ENCODE data around the gene LALBA.
"Not testable (repeated sequence)": the region's sequence is repeated elsewhere in the genome, so short reads cannot be mapped to it uniquely, and the experiment has no call there.

Gene LALBA

DNA sequence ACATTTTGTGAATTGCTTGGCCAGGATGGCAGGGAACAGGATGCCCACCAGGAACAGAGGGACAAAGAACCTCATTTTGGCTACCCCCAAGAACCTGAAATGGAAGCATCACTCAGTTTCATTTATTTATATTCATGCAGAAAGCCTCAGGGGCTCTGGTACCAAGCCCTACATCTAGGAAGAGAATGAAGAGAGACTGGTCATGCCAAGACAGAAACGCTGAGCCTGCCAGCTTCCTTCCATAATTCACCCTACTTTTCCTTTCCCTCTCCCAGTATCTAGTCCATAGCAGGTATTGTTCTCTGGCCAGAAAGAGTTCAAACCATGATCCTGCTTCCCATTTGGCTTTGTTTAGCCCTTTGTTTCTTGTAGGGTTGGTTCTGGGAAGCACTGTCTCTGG is at the start of gene LALBA:
TSS of gene LALBA (minus strand) at position 101 of the 400 bp plus-strand sequence. CDS start at position 75, 26 bp downstream.
- no peak for DNase-seq (ENCODE audit: low read depth in 2 of 2)

DNA sequence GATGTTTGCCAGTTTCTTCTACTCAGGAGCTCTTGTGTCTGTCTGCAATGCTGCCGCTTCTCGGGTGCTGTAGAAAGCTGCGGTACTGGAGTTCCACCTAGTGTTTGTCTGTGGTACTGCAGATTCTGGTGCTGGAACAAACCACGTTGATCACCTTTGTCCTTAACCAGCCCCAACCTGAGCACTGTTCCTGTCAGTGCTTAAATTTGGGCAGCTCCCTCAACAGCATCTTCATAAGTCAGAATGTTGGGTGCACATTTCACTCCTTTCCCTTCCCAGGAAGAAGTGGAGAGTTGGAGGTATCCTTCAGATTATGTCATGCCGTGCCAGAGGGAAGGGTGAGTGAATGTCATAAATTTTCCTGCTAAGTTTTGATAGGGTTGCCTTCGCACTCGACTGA is 48.7 kb upstream of the LALBA start:
- peak; percentile 37 to 50 for DNase-seq (ENCODE audit: low read depth in 2 of 2)

DNA sequence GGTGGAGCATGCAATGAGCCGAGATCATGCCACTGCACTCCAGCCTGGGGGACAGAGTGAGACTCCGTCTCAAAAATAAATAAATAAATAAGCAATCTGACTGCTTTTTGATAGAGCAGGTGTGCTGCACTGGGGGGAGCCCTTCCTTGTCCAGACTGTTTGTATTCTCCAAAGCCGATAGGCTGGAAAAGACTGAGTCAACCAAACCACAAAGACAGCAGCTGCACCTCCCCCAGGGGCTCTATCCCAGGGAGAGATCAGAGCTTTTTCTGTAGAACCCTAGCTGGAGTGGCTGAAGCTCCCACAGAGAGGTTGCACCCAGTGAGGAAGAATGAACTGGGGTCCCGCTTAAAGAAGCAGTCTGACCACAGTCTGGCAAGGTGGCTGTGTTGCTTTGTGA is 45.8 kb upstream of the LALBA start:
- no peak for DNase-seq (ENCODE audit: low read depth in 2 of 2)

DNA sequence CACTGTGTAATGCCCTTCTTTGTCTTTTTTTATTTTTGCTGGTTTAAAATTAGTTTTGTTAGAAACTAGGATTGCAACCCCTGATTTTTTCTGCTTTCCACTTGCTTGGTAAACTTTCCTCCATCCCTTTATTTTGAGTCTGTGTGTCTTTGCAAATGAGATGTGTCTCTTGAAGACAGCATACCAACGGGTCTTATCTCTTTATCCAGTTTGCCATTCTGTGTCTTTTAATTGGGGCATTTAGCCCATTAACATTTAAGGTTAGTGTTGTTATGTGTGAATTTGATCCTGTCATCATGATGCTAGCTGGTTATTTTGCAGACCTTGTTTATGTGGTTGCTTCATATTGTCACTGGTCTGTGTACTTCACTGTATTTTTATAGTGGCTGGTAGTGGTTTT is 43.5 kb upstream of the LALBA start:
- no peak for DNase-seq (ENCODE audit: low read depth in 2 of 2)

DNA sequence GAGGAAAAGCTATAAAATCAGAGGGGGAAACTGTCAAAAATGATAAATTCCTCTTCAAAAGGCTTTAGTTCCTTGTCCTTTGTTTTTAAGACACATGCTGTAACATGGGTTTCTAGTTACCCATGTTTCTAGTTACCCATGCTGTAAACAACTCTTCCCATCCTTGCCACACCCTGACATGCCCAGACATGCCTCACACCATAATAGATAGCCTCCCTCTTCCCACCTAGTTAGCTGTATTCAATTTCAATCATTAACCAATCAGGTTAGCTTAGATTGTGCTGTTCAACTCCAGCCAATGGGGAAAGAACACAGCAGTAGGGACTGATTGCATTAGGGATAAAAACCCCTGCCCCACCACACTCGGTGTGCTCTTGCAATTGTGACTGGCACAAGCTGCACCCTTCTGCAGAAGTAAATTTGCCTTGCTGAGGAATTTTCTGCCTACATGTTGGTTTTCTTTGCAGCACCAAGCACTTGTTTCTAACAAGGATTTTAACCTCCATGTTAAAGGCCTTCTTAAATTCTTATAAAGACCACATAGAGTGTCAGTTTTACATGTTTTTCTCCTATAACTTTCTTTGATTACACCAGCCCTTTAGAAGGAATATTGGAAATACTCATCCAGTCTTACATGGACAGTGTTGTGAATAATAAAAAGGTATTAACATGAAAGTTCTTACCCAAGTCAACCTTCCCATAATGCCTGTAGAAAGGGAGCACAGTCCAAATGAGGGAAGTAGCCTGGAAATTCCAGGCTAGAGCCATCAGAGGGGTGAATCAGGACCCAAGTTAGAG is 32.5 kb upstream of the LALBA start:
- no peak for DNase-seq (ENCODE audit: low read depth in 2 of 2)

DNA sequence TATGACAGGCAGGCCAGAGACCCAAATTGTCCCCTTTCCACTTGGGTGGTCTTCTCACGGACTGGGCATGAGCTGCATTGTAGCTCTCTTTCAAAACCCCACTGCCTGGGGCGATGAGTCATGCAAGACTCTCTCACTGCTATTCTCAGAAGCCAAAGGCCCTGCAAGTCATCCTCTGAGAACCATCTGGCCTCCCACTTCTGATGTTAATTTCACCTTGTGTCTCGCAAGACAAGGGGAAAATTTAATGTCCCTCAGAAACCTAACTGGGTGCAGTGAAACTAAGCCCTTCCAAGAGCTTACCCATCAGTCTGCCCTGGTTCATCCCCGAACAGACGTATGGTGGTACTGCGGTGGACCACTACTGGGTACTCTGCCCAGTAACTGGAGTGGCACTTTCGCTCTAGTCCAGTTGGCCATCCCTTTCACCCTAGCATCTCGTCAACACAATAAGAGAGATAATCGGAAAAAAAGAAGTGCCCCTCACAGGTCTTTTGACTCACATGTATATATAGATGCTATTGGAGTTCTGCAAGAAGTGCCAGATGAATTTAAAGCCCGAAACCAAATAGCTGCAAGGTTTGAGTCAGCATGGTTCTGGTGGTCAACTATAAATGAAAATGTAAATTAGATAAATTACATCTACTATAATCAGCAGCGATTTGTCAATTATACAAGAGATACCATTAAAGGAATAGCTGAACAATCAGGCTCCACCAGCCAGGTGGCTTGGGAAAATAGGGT is 31.3 kb upstream of the LALBA start:
- no peak for DNase-seq (ENCODE audit: low read depth in 2 of 2)

DNA sequence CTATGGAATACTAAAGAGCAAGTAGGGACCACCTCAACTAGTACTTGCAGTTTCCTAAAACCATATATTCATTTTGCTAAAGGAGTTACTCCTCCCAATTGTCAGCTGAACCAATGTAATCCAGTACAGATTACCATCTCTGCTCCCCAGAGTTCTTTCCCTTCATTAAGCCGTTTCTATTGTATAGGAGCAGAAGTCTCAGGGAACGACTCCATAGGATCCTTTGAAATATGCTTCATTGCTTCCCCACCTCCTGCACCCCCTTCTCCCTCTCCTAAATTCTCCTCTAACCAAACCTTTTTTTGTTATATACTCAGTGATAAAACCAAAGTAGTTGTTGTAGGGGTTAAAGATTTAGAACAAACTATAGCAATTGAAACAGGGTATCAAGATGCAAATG is 30.7 kb upstream of the LALBA start:
- no peak for DNase-seq (ENCODE audit: low read depth in 2 of 2)

DNA sequence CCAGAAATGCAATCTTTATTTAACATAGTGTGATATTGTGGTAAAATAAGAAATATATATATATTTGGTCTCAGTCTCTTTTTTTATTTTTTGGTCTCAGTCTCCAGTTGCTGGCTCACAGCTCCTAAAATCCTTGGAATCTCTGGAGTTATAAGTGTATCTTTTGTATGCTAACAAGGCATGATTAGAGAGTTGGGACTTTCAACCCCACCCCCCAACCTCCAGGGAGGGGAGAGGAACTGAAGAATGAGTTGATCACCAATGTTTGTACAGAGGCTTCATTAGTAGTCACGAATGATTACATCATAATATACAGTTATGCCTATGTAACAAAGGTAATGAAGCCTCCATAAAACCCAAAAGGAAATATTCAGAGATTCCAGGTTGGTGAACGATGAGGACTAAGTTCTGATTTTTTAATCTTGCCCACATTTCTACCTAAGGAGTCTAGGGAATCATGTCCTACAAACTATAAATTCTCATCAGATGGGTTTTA is 22.8 kb upstream of the LALBA start:
- no peak for DNase-seq (ENCODE audit: low read depth in 2 of 2)

DNA sequence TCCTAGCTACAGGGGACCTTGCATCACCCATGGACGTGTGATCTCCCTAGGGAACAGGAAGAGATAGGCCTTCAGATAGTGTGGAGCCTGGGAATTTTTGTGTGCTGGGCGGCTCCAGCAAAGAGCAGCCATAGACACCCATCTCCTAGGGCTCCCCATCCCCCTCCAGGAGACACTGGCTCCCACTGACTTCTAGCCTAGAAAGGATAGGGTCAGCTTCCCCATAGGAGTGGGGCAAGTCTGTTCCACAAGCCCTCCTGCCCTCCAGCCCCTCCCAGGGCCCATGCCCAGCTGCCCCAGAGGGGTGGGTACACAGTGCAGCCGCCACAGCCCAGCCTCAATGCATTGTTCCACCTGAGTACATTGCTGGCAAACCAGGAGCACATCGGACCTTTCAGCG is 16.5 kb upstream of the LALBA start:
- DNase-seq (ENCODE audit: low read depth in 2 of 2), result no peak

DNA sequence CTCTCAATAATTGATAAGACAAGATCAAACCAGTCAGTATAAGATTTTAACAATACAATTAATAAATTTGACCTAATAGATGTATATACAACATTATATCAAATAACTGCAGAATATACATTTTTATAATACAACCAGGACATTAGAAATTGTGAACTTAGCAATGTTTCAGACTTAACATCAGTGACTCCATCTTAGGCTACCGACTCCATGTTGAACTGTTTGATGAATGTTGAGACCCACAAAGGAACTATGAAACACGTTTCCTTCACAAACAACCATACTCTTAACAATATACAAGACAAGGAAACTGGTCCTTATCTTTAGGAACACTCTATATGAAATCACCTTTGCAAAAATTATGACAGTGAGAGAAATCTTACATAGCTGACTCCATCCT is 13.9 kb upstream of the LALBA start:
- no peak for DNase-seq (ENCODE audit: low read depth in 2 of 2)

DNA sequence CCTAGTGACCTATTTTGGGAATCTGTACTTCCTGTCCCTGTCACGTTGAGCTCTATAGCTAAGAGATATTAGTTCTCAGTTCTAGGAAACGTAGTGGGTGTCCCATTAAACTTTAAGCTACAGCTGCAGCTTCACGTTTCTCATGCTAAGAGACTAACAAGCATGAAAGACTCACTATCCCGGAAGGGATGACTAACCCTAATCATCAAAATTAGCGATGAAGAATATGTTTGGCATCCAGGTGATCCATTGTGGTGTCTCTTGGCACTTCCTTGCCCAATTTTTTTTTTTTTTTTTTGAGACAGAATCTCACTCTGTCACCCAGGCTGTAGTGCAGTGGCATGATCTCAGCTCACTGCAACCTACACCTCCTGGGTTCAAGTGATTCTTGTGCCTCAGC is 11.0 kb upstream of the LALBA start:
- DNase-seq (ENCODE audit: low read depth in 2 of 2), result no peak

DNA sequence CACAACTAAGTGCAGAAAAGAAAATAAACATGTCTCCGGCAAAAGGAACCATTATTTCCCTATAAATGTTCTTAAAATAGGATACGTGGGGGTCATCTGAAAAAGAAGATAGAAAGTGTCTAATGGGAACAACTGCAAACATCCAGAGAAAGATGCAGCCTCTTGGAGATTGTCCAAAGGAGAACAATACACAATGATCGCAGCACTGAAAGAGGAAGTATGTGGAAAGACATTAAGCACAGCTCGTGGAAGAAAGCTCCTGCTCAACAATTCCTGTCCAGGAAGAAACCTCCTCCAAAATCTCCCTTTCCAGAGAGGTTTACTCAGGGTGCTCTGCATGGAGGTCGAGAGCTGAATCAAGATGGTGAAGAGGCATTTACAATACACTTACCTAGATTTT is 2.5 kb upstream of the LALBA start:
- no peak for DNase-seq (ENCODE audit: low read depth in 2 of 2)

DNA sequence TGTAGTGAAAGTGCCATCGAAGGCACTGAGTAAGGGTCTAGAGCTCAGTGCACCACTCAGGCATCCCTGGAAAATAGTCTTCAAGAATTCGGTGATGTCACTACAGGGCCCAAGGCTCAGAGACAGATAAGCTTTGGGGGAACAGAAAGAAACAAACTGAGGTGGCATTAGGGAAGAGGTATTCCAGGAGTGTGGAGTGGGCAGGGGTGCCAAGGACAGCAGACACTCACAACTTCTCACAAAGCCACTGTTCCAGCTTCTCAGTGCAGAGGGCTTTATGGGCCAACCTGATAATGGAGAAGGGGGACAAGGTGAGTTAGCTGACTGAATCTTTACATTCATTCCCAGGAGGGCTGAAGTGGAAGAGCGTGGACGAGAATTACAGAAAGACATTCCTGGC is 2.1 kb downstream of the LALBA start:
- no peak for DNase-seq (ENCODE audit: low read depth in 2 of 2)

DNA sequence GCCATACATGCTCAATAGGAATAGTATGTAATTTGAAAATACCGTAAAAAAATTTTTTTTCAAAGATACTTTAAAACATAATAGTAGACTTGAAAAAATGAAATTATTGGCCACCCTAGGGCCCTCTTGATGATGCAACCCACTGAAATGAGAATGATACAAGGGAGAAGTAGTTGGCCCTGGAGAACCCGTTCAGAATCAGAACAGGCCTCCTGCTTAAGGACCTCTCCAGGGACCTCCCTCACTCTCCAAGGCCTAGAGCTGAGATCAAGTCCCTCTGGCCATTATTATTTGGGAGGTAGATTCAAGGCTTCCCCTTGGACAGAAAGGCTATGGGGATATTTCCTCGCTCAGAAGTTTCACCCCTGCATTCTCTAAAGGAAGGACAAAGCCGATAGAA is 11.9 kb downstream of the LALBA start:
- no peak for DNase-seq (ENCODE audit: low read depth in 2 of 2)

DNA sequence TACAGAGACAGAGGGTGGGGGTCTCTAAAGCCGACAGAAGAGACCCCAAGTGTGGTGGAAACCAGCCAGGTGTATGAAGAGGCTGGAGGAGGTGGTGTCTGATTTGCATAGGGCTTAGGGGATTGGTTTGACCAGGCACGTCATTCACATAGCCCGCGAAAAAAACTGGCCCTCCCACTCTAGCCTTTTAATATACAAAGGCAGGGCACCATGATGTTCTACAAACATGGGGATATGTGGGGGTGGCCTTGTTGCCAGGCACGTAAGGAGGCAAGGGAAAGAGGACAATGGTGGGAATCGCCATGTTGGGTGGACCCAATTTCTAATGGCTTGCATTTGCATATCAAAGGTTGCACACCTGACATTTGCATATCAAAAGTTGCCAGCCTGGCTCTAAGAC is 13.2 kb downstream of the LALBA start:
- no peak for DNase-seq (ENCODE audit: low read depth in 2 of 2)

DNA sequence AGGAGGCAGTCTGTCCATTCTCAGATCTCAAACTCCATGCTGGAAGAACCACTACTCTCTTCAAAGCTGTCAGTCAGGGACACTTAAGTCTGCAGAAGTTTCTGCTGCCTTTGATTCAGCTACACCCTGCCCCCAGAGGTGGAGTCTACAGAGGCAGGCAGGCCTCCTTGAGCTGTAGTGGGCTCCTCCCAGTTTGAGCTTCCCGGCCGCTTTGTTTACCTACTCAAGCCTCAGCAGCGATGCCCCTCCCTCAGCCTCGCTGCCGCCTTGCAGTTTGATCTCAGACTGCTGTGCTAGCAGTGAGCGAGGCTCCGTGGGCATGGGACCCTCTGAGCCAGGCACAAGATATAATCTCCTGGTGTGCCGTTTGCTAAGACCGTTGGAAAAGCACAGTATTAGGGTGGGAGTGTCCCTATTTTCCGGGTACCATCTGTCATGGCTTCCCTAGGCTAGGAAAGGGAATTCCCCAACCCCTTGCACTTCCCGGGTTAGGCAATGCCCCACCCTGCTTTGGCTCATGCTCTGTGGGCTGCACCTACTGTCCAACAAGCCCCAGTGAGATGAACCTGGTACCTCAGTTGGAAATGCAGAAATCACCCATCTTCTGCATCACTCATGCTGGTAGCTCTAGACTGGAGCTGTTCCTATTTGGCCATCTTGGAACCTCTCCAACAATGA is 16.0 kb downstream of the LALBA start:
- not testable (repeated sequence) for DNase-seq (ENCODE audit: low read depth in 2 of 2)

DNA sequence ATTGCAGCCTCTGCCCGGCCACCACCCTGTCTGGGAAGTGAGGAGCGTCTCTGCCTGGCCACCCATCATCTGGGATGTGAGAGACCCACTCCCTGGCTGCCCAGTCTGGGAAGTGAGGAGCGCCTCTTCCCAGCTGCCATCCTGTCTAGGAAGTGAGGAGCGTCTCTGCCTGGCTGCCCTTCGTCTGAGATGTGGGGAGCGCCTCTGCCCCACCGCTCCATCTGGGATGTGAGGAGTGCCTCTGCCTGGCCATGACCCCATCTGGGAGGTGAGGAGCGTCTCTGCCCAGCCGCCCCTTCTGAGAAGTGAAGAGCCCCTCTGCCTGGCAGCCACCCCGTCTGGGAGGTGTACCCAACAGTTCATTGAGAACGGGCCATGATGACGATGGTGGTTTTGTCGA is 18.2 kb downstream of the LALBA start:
- DNase-seq (ENCODE audit: low read depth in 2 of 2), result not testable (repeated sequence)

DNA sequence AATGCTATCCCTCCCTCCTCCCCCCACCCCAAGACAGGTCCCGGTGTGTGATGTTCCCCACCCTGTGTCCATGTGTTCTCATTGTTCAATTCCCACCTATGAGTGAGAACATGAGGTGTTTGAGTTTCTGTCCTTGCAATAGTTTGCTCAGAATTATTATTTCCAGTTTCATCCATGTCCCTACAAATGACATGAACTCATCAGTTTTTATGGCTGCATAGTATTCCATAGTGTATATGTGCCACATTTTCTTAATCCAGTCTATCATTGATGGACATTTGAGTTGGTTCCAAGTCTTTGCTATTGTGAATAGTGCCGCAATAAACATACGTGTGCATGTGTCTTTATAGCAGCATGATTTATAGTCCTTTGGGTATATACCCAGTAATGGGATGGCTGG is 22.8 kb downstream of the LALBA start:
- not testable (repeated sequence) for DNase-seq (ENCODE audit: low read depth in 2 of 2)

DNA sequence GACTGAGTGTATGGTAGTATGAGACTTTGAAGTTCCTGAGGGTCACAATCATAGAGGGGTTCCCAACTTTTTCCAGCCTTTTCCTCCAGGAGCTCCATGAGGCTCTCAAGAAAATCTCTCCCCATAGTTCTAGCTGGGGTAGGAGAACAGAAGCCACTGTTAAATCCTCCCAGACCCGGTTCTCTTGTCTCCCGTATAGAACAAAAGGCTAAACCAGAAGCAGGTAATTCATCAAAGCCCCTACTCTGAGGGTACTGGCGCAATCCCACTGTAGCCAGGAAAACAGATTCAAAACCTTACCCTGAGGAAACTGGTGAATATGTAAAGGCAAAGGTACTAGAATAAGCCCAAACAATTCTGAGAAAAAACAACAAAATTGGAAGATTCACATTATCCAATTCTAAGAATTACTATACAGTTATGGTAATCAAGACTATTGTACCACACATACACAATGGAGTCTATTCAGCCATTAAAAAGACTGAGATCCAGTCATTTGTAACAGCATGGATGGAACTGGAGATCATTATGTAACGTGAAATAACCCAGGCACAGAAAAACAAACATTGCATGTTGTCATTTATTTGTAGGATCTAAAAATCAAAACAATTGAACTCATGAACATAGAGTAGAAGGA is 23.9 kb downstream of the LALBA start:
- DNase-seq (ENCODE audit: low read depth in 2 of 2), result no peak

DNA sequence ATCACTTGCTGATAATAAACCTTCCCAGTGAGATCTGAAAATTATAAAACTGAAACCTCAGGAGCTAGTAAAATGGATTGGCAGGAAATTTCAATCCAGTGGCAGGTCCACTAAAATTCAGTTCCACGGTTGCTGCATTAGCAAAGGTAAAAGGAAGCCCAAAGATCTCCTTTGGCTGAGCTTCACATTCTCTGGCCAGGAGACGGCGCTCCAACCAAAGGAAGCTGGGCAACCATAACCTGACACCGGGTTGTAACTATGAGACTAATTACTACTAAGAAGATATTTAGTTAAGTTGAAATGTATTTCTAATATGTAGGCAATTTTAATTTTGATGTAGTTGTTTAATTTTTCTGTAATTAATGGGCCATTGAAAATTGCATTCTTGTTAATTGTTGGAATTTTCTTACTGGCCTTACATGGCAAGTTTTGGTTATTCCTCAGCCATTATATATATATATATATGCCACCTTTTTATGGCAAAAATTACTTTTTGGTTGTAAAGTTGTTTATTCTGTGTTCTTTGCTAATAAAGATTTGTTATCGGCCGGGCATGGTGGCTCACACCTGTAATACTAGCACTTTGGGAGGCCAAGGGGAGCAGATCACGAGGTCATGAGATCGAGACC is 27.4 kb downstream of the LALBA start:
- DNase-seq (ENCODE audit: low read depth in 2 of 2), result peak; percentile 23 to 34

DNA sequence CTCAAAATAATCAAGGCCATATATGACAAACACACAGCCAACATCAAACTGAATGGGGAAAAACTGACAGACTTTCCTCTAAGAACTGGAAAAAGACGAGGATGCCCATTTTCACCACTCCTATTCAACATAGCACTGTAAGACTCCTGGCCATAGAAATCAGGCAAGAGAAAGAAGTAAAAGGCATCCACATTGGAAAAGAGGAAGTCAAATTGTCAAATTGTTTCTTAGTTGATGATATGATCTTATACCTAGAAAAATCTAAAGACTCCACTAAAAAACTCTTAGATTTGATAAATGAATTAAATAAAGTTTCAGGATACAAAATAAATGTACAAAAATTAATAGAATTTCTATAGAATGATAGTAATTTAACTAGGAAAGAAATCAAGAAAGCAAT is 33.2 kb downstream of the LALBA start:
- no peak for DNase-seq (ENCODE audit: low read depth in 2 of 2)

DNA sequence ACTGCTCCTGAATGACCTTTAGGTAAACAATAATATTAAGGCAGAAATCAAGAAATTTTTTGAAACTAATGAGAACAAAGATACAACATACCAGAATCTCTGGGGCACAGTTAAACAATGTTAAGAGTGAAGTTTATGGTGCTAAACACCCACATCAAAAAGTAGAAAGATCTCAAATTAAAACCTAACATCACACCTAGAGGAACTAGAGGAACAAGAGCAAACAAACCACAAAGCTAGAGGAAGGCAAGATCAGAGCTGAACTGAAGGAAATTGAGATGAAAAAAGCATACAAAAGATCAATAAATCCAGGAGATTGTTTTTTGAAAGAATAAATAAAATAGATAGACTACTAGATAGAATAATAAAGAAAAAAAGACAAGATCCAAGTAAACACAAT is 37.2 kb downstream of the LALBA start:
- DNase-seq (ENCODE audit: low read depth in 2 of 2), result no peak
